Esophagus muscularis mucosa (tissue), 4 donors: ENCODE measurements around the gene STARD13. TPM values are rescaled to one million over a fixed set of nuclear protein-coding genes. Genes with fewer than 3 reads are reported as not detected.
"Not testable (repeated sequence)": the region's sequence is repeated elsewhere in the genome, so short reads cannot be mapped to it uniquely, and the experiment has no call there.

ENCODE experiments used
- DNase-seq: peaks from one replicate; pipeline ENCODE4 v3.0.0-alpha.2; 2017; ENCODE audit errors: extremely low spot score
- H3K27ac ChIP-seq, 4 donors: fragments of 200-600 bp; sonication (generic); replicated peaks in 1 of 4; 1 replicate in 3 of 4; 2 replicates in 1 of 4; pipeline ENCODE4 v1.5.1; 2016 to 2019; ENCODE audit warnings: mild to moderate bottlenecking in 1 of 4
- H3K27me3 ChIP-seq, 4 donors: fragments of 200-600 bp; sonication (generic); one replicate each; pipeline versions ENCODE4 v1.5.1 to v1.6.0; 2016 to 2019
- H3K36me3 ChIP-seq, 4 donors: fragments of 200-600 bp; sonication (generic); one replicate each; pipeline ENCODE4 v1.5.1; 2016 to 2019
- H3K4me1 ChIP-seq, 4 donors: fragments of 200-600 bp; sonication (generic); one replicate each; pipeline ENCODE4 v1.5.1; 2016 to 2019
- H3K4me3 ChIP-seq, 4 donors: fragments of 200-600 bp; sonication (generic); 1 replicate in 2 of 4; 2 replicates in 2 of 4; pipeline ENCODE4 v1.5.1; 2016 to 2019; ENCODE audit warnings: mild to moderate bottlenecking in 4 of 4, moderate library complexity in 1 of 4
- H3K9me3 ChIP-seq, 4 donors: fragments of 200-600 bp; sonication (generic); 1 replicate in 3 of 4; 2 replicates in 1 of 4; pipeline ENCODE4 v1.5.1; 2016 to 2019
- EP300 ChIP-seq: sonication (generic); formaldehyde crosslinking; IDR thresholded peaks from one replicate; pipeline ENCODE4 v1.6.1; 2017; ENCODE audit warnings: antibody characterized with exemption
- POLR2A ChIP-seq: fragments of 450-650 bp; IDR thresholded peaks from one replicate; pipeline ENCODE4 v1.6.1; 2017; ENCODE audit warnings: antibody characterized with exemption, moderate library complexity, mild to moderate bottlenecking, low read depth
- POLR2AphosphoS5 ChIP-seq, 2 donors: sonication (generic); formaldehyde crosslinking; IDR thresholded peaks; one replicate each; pipeline ENCODE4 v1.6.1; 2017; ENCODE audit warnings: antibody characterized with exemption in 2 of 2
- WGBS: methylation state at CpG from one replicate; pipeline ENCODE4 v1.1.5; 2018; 5-methylcytosine and 5-hydroxymethylcytosine counted together
- intact Hi-C: fragments of 100-400 bp; cut with DNase I; formaldehyde crosslinking; loops from one replicate; pipeline ENCODE4 v1.15.1; 2023
- total RNA-seq, 4 donors: library from RNA; depleted of rRNA; stranded (reverse); fragments of >200 nt; gene quantifications; one replicate each; pipeline versions ENCODE4 v1.1.0 to v1.2.1, GENCODE V29; 2016
- TF ChIP-seq, protein P1 (sequence below), 3 experiments: fragments of 200-600 bp in 2 of 3; fragments of 450-650 bp in 1 of 3; sonication (generic) in 2 of 3; IDR thresholded peaks; one replicate each; pipeline ENCODE4 v1.5.1; 2017 to 2019; ENCODE audit warnings: antibody characterized with exemption in 3 of 3, mild to moderate bottlenecking in 2 of 3, moderate library complexity in 1 of 3

The STARD13 gene
- total RNA-seq, 4 donors from 2014 or later = 44.9 to 59.2 (median 56.2) TPM

GRCh38 chr13:33167491-33167890, 118.1 kb downstream of the STARD13 start:
- no peak for DNase-seq
- intact Hi-C loops = no loop called here
- Histone ChIP-seq H3K4me1 (peaks cover 34 to 46% (median 40%) of the 10 kb centered on the region in 4 donors), H3K9me3 (peaks cover 0 to 8% (median 2%) of the 10 kb centered on the region in 4 donors), H3K27me3 (no peaks in the 10 kb centered on the region), H3K27ac (peak overlapping the region in 3 of 4 donors; percentile 17 to 56 (median 56)), H3K4me3 (no peak overlapping the region), H3K36me3 (peaks cover 5 to 48% (median 32%) of the 10 kb centered on the region in 4 donors)
- TF ChIP-seq POLR2A (no peak), EP300 (no peak), POLR2AphosphoS5 (IDR thresholded peaks at IDR 0.05) (no peak)
- TF ChIP-seq, protein P1, sequence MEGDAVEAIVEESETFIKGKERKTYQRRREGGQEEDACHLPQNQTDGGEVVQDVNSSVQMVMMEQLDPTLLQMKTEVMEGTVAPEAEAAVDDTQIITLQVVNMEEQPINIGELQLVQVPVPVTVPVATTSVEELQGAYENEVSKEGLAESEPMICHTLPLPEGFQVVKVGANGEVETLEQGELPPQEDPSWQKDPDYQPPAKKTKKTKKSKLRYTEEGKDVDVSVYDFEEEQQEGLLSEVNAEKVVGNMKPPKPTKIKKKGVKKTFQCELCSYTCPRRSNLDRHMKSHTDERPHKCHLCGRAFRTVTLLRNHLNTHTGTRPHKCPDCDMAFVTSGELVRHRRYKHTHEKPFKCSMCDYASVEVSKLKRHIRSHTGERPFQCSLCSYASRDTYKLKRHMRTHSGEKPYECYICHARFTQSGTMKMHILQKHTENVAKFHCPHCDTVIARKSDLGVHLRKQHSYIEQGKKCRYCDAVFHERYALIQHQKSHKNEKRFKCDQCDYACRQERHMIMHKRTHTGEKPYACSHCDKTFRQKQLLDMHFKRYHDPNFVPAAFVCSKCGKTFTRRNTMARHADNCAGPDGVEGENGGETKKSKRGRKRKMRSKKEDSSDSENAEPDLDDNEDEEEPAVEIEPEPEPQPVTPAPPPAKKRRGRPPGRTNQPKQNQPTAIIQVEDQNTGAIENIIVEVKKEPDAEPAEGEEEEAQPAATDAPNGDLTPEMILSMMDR (IDR thresholded peaks at IDR 0.05) = no peak
- WGBS = 88% methylated on average over 12 of the region's 12 CpGs

GRCh38 chr13:33165787-33166186, 119.8 kb downstream of the STARD13 start:
- Histone ChIP-seq H3K27ac (no peak overlapping the region), H3K36me3 (peaks cover 10 to 62% (median 40%) of the 10 kb centered on the region in 4 donors), H3K4me3 (no peak overlapping the region), H3K9me3 (peaks cover 0 to 10% (median 2%) of the 10 kb centered on the region in 4 donors), H3K27me3 (no peaks in the 10 kb centered on the region), H3K4me1 (peaks cover 26 to 38% (median 29%) of the 10 kb centered on the region in 4 donors)
- DNase-seq = no peak
- WGBS = 89% methylated on average over 2 of the region's 2 CpGs
- TF ChIP-seq, protein P1 (IDR thresholded peaks at IDR 0.05) = no peak
- TF ChIP-seq POLR2AphosphoS5 (IDR thresholded peaks at IDR 0.05) (no peak), POLR2A (no peak), EP300 (no peak)
- intact Hi-C loops = no loop called here

DNA sequence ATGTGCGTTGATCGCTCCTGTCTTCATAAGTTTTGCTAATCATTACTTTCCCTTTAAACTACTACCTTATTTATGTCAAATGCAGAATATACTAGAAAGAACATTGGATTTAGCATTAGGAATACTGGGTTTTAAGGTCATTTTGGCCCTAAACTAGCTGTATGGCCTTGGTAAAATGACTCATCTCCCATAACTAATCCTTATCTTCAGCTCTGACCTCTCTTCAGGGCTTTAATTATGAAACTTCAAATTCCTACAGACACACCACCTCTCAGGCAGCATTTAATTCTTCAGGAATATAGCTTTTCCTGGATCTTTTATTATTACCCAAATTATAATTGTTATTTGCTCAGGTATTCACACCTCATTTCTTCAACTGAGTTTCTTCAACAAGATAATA, 121.2 kb downstream of the STARD13 start:
- Histone ChIP-seq H3K27me3 (no peaks in the 10 kb centered on the region), H3K9me3 (peaks cover 0 to 10% (median 2%) of the 10 kb centered on the region in 4 donors), H3K27ac (no peak overlapping the region), H3K36me3 (peaks cover 10 to 62% (median 40%) of the 10 kb centered on the region in 4 donors), H3K4me3 (no peak overlapping the region), H3K4me1 (peaks cover 15 to 29% (median 25%) of the 10 kb centered on the region in 4 donors)
- TF ChIP-seq POLR2A = no peak
- TF ChIP-seq POLR2AphosphoS5 (IDR thresholded peaks at IDR 0.05) = no peak
- TF ChIP-seq EP300 = no peak
- TF ChIP-seq, protein P1 (IDR thresholded peaks at IDR 0.05) = no peak
- intact Hi-C loops = no loop called here
- DNase-seq = no peak
- 94% methylated on average over 2 of the region's 2 CpGs for WGBS

- Histone ChIP-seq H3K36me3 (peaks cover 10 to 76% (median 52%) of the 10 kb centered on the region in 4 donors), H3K9me3 (peaks cover 0 to 10% (median 2%) of the 10 kb centered on the region in 4 donors), H3K4me1 (peaks cover 0 to 26% (median 18%) of the 10 kb centered on the region in 4 donors)
- H3K27ac ChIP-seq, intact Hi-C loops, H3K27me3 ChIP-seq, DNase-seq, H3K4me3 ChIP-seq: not testable (repeated sequence)
- 100% methylated on average over 2 of the region's 2 CpGs for WGBS
Observed at GRCh38 chr13:33162725-33163124, 122.8 kb downstream of the STARD13 start.

DNA sequence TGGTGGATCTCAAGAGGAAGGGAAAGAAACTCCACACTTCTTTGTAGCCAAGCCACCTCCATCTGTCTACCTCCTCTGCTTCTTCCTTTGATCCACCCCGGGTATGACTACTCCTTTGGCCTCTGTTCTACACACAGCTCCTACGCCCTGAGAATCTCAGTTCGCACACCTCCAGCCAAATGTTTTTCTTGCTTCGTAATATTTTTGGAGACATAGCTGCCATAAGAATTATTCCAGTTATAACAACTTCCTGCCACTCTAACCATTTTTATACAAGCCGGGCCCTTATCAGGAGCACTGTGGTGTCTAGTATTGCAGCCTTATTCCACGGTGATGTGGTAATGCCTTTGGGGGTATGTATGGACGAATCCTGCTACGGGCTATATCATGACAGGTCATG, 126.7 kb downstream of the STARD13 start:
- Histone ChIP-seq H3K9me3 (peaks cover 0 to 10% (median 2%) of the 10 kb centered on the region in 4 donors), H3K27ac (peak overlapping the region in 1 of 4 donors; percentile 3), H3K27me3 (no peaks in the 10 kb centered on the region), H3K4me1 (peaks cover 0 to 36% (median 28%) of the 10 kb centered on the region in 4 donors), H3K36me3 (peaks cover 10 to 52% (median 38%) of the 10 kb centered on the region in 4 donors), H3K4me3 (no peak overlapping the region)
- no peak for DNase-seq
- 75% methylated on average over 8 of the region's 8 CpGs for WGBS
- no peak for TF ChIP-seq POLR2AphosphoS5 (IDR thresholded peaks at IDR 0.05)
- TF ChIP-seq EP300 = no peak
- no peak for TF ChIP-seq POLR2A
- TF ChIP-seq, protein P1 (IDR thresholded peaks at IDR 0.05) = no peak
- intact Hi-C loops = no loop called here
